HEK293 (cell line): Measurements from ENCODE around the gene TDO2.

ENCODE experiments used
- CTCF ChIA-PET: fragments of 350-600 bp; formaldehyde crosslinking; extraction: SDS; loops from one replicate; lab custom pipeline; 2021; ENCODE audit warnings: antibody characterized with exemption; lab: Yijun Ruan, JAX
- POLR2A ChIA-PET: fragments of 300-600 bp; formaldehyde crosslinking; extraction: SDS; loops from one replicate; lab custom pipeline; 2020; ENCODE audit warnings: antibody characterized with exemption, inconsistent platforms; lab: Yijun Ruan, JAX
- H3K27ac ChIP-seq: fragments of 200-500 bp; sonication (Bioruptor generic); 2 replicates; pipeline ENCODE4 v1.5.1; 2014; ENCODE audit warnings: low read depth, low read length, control low read depth, inconsistent platforms; ENCODE audit errors: extremely low read depth
- H3K36me3 ChIP-seq, 2 experiments: fragments of 200-500 bp in 1 of 2; sonication (Bioruptor generic) in 1 of 2; 1 replicate in 1 of 2; 2 replicates in 1 of 2; pipeline ENCODE4 v1.5.1; 2014 to 2017; ENCODE audit warnings: inconsistent platforms in 2 of 2, low read length in 2 of 2; ENCODE audit not compliant: control insufficient read depth in 2 of 2, insufficient read depth in 1 of 2
- H3K4me1 ChIP-seq: fragments of 200-500 bp; sonication (Bioruptor generic); 2 replicates; pipeline ENCODE4 v1.5.1; 2014; ENCODE audit warnings: mild to moderate bottlenecking, low read length, inconsistent platforms; ENCODE audit not compliant: control insufficient read depth, insufficient read depth
- H3K4me3 ChIP-seq: 2 replicates; pipeline ENCODE4 v1.5.1; 2011; ENCODE audit warnings: low read depth, mild to moderate bottlenecking, control low read depth, low read length, moderate library complexity
- H3K9me3 ChIP-seq: fragments of 200-500 bp; sonication (Bioruptor generic); 2 replicates; pipeline ENCODE4 v1.5.1; 2014; ENCODE audit warnings: low read depth, low read length, inconsistent platforms; ENCODE audit not compliant: control insufficient read depth, insufficient read depth
- PATZ1 ChIP-seq: fragments of 450-650 bp; formaldehyde crosslinking; IDR thresholded peaks from 2 replicates; pipeline ENCODE4 v1.5.1; 2016; ENCODE audit warnings: missing biosample characterization, missing genetic modification characterization
- ZBTB48 ChIP-seq: fragments of 450-650 bp; formaldehyde crosslinking; IDR thresholded peaks from 2 replicates; pipeline ENCODE4 v1.5.1; 2016; ENCODE audit warnings: missing biosample characterization, missing genetic modification characterization
- ZBTB7A ChIP-seq: fragments of 450-650 bp; formaldehyde crosslinking; IDR thresholded peaks from 2 replicates; pipeline ENCODE4 v1.5.1; 2016; ENCODE audit warnings: low read depth, missing biosample characterization, missing genetic modification characterization
- ZFP3 ChIP-seq: fragments of 450-650 bp; formaldehyde crosslinking; IDR thresholded peaks from 2 replicates; pipeline ENCODE4 v1.5.1; 2016; ENCODE audit warnings: low read depth, missing biosample characterization, missing genetic modification characterization
- ZFP69B ChIP-seq: fragments of 450-650 bp; formaldehyde crosslinking; IDR thresholded peaks from 2 replicates; pipeline ENCODE4 v1.5.1; 2016; ENCODE audit warnings: missing biosample characterization, missing genetic modification characterization
- ZIC2 ChIP-seq: fragments of 450-650 bp; formaldehyde crosslinking; IDR thresholded peaks from 2 replicates; pipeline ENCODE4 v1.5.1; 2016; ENCODE audit warnings: missing biosample characterization, missing genetic modification characterization
- ZNF133 ChIP-seq: fragments of 450-650 bp; formaldehyde crosslinking; IDR thresholded peaks from 2 replicates; pipeline ENCODE4 v1.5.1; 2016; ENCODE audit warnings: missing biosample characterization, missing genetic modification characterization
- ZNF214 ChIP-seq: fragments of 450-650 bp; formaldehyde crosslinking; IDR thresholded peaks from 2 replicates; pipeline ENCODE4 v1.5.1; 2017; ENCODE audit warnings: missing biosample characterization, mild to moderate bottlenecking, missing genetic modification characterization, borderline replicate concordance
- ZNF221 ChIP-seq: fragments of 450-650 bp; formaldehyde crosslinking; IDR thresholded peaks from 2 replicates; pipeline ENCODE4 v1.5.1; 2017; ENCODE audit warnings: missing biosample characterization, missing genetic modification characterization, borderline replicate concordance
- ZNF488 ChIP-seq: fragments of 450-650 bp; formaldehyde crosslinking; IDR thresholded peaks from 2 replicates; pipeline ENCODE4 v1.5.1; 2016; ENCODE audit warnings: missing biosample characterization, missing genetic modification characterization
- ZNF555 ChIP-seq: fragments of 450-650 bp; formaldehyde crosslinking; conservative IDR thresholded peaks from 2 replicates; pipeline ENCODE4 v1.5.1; 2017; ENCODE audit warnings: missing biosample characterization, mild to moderate bottlenecking, missing genetic modification characterization, inconsistent platforms
- ZNF558 ChIP-seq: fragments of 450-650 bp; formaldehyde crosslinking; IDR thresholded peaks from 2 replicates; pipeline ENCODE4 v1.5.1; 2016; ENCODE audit warnings: missing biosample characterization, missing genetic modification characterization
- TF ChIP-seq, protein P1 (sequence below): fragments of 450-650 bp; formaldehyde crosslinking; IDR thresholded peaks from 2 replicates; pipeline ENCODE4 v1.5.1; 2017; ENCODE audit warnings: missing biosample characterization, missing genetic modification characterization
- TF ChIP-seq, protein P2 (sequence below): fragments of 450-650 bp; formaldehyde crosslinking; IDR thresholded peaks from 2 replicates; pipeline ENCODE4 v1.5.1; 2016; ENCODE audit warnings: missing biosample characterization, missing genetic modification characterization
- TF ChIP-seq, protein P3 (sequence below): fragments of 450-650 bp; formaldehyde crosslinking; IDR thresholded peaks from 2 replicates; pipeline ENCODE4 v1.5.1; 2016; ENCODE audit warnings: missing biosample characterization, missing genetic modification characterization

TDO2 gene

DNA sequence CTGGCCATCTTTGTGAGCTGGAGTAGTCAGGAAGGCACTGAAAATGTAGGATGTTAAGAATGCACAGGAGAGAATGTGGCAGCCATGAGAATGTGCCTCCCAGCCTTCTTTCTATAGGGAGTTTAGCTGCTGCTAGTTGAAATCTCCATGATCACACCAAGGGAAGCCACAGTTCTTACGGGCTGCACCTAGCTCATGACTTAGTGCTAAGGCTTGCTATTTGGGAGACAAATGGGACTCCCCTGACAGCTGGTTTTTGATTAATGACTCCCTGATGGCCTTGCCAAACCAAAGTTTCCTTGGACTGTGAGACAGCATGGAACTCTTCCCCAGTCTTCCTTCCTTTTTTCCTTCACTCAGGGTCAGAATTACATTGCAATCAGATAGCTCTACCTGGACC, 41.0 kb downstream of the TDO2 start:
- no peaks in the 10 kb centered on the region for H3K4me1 ChIP-seq
- H3K9me3 ChIP-seq = no peaks in the 10 kb centered on the region
- H3K27ac ChIP-seq = no peak overlapping the region
- no peaks in the 10 kb centered on the region for H3K36me3 ChIP-seq
- TF ChIP-seq ZNF558 = no peak
- TF ChIP-seq ZFP3 (tag by site-specific recombination) = no peak
- no peak for TF ChIP-seq ZBTB7A (tag by site-specific recombination)
- no peak for TF ChIP-seq ZNF555 (tag by site-specific recombination)
- CTCF ChIA-PET = interaction anchor here (2.4 kb wide), 1 partner anchor 9 kb away, joined by 9 read pairs; the partner anchor contains the start of gene CTSO
- POLR2A ChIA-PET = no interaction called here
- no peak overlapping the region for H3K4me3 ChIP-seq

- no peaks in the 10 kb centered on the region for H3K36me3 ChIP-seq
- ChIA-PET POLR2A (no interaction called here), CTCF (interaction anchor here (0.6 kb wide), 1 partner anchor 488 kb away, joined by 3 read pairs; no protein-coding TSS in a partner anchor)
- H3K27ac ChIP-seq = no peak overlapping the region
- H3K4me3 ChIP-seq = no peak overlapping the region
- TF ChIP-seq, protein P1, sequence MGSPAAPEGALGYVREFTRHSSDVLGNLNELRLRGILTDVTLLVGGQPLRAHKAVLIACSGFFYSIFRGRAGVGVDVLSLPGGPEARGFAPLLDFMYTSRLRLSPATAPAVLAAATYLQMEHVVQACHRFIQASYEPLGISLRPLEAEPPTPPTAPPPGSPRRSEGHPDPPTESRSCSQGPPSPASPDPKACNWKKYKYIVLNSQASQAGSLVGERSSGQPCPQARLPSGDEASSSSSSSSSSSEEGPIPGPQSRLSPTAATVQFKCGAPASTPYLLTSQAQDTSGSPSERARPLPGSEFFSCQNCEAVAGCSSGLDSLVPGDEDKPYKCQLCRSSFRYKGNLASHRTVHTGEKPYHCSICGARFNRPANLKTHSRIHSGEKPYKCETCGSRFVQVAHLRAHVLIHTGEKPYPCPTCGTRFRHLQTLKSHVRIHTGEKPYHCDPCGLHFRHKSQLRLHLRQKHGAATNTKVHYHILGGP (tag by site-specific recombination) = no peak
- TF ChIP-seq ZBTB48 (tag by site-specific recombination) (no peak), ZFP3 (tag by site-specific recombination) (no peak), ZNF221 (tag by site-specific recombination) (no peak)
- H3K9me3 ChIP-seq = no peaks in the 10 kb centered on the region
- no peaks in the 10 kb centered on the region for H3K4me1 ChIP-seq
Observed at GRCh38 chr4:155946486-155946885, 43.0 kb downstream of the TDO2 start.

DNA sequence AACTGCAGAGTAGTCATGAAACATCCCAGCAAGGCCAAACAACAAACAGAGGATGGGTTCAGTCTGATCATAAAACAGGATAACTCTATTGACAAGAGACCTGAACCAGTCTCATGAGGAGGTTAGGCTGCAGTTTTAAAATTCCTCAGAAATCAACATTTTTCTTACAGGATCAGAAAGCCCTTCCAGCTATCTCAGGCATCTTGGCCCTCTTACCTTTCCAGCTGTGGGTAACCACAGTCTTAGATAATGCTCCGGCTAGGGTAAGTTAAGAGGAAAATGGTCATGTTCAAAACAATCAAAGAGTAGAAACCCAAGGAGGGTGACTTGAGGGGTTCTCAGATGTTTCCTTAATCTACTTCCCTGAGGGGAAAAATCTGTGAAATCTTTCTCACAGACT, 45.0 kb downstream of the TDO2 start:
- Histone ChIP-seq H3K27ac (no peak overlapping the region), H3K9me3 (no peaks in the 10 kb centered on the region), H3K4me1 (0 out of 2 replicates have a peak, but pooled peaks cover 4% of the 10 kb centered on the region), H3K4me3 (no peak overlapping the region), H3K36me3 (no peaks in the 10 kb centered on the region)
- TF ChIP-seq, protein P1 (tag by site-specific recombination) = no peak
- no peak for TF ChIP-seq PATZ1 (tag by site-specific recombination)
- ChIA-PET POLR2A (no interaction called here), CTCF (interaction anchor here (0.6 to 0.8 kb wide), 3 partner anchors 24 to 161 kb away, joined by 3 read pairs; no protein-coding TSS in a partner anchor)

GRCh38 chr4:155950461-155950860, 47.0 kb downstream of the TDO2 start:
- Histone ChIP-seq H3K9me3 (no peaks in the 10 kb centered on the region), H3K27ac (no peak overlapping the region), H3K4me1 (0 out of 2 replicates have a peak, but pooled peaks cover 4% of the 10 kb centered on the region), H3K4me3 (no peak overlapping the region), H3K36me3 (no peaks in the 10 kb centered on the region)
- CTCF ChIA-PET = interaction anchor here (1.2 to 3.7 kb wide), 2 partner anchors 140 kb away, joined by 3 to 32 read pairs; no protein-coding TSS in a partner anchor
- POLR2A ChIA-PET = no interaction called here
- TF ChIP-seq ZNF214 (no peak), ZIC2 (tag by site-specific recombination) (no peak), ZNF488 (tag by site-specific recombination) (no peak), ZNF133 (tag by site-specific recombination) (no peak), ZFP69B (tag by site-specific recombination) (no peak)
- TF ChIP-seq, protein P2, sequence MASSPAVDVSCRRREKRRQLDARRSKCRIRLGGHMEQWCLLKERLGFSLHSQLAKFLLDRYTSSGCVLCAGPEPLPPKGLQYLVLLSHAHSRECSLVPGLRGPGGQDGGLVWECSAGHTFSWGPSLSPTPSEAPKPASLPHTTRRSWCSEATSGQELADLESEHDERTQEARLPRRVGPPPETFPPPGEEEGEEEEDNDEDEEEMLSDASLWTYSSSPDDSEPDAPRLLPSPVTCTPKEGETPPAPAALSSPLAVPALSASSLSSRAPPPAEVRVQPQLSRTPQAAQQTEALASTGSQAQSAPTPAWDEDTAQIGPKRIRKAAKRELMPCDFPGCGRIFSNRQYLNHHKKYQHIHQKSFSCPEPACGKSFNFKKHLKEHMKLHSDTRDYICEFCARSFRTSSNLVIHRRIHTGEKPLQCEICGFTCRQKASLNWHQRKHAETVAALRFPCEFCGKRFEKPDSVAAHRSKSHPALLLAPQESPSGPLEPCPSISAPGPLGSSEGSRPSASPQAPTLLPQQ = no peak
- TF ChIP-seq, protein P3, sequence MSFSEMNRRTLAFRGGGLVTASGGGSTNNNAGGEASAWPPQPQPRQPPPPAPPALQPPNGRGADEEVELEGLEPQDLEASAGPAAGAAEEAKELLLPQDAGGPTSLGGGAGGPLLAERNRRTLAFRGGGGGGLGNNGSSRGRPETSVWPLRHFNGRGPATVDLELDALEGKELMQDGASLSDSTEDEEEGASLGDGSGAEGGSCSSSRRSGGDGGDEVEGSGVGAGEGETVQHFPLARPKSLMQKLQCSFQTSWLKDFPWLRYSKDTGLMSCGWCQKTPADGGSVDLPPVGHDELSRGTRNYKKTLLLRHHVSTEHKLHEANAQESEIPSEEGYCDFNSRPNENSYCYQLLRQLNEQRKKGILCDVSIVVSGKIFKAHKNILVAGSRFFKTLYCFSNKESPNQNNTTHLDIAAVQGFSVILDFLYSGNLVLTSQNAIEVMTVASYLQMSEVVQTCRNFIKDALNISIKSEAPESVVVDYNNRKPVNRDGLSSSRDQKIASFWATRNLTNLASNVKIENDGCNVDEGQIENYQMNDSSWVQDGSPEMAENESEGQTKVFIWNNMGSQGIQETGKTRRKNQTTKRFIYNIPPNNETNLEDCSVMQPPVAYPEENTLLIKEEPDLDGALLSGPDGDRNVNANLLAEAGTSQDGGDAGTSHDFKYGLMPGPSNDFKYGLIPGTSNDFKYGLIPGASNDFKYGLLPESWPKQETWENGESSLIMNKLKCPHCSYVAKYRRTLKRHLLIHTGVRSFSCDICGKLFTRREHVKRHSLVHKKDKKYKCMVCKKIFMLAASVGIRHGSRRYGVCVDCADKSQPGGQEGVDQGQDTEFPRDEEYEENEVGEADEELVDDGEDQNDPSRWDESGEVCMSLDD = no peak
